ENCODE data around the gene KIF26B.

KIF26B gene

DNA sequence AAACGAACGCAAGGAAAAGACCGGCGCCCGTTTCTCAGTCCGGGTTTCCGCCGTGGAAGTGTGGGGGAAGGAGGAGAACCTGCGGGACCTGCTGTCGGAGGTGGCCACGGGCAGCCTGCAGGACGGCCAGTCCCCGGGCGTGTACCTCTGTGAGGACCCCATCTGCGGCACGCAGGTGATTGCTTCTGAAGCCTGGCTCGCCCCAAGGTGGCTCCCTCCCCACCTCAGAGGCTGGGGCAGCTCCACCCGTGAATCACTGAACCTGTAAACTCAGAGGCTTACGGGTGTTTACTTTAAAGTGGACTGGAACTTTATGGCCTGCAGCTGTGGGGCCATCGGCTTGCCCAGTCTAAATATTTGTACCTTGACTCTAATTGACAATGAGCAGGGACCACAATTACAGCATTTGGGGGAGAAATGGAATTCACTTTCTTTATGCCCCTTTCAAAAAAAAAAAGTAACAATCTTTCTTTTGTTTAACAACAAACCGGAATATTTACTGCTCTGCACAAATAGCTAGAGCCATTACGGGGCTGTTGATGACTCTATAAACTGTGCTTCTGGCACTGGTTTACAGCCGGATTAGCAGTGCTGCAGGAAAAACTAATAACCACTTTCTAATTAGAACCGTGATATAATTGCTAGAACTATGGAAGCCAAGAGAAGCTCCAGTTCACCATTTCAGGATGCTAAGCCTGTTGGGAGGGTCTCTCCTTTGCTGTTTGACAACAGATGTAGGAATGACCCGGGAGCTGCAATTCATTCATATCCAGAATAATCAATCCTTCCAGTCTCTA, 454.8 kb downstream of the KIF26B start:
- no peak for DNase-seq

DNA sequence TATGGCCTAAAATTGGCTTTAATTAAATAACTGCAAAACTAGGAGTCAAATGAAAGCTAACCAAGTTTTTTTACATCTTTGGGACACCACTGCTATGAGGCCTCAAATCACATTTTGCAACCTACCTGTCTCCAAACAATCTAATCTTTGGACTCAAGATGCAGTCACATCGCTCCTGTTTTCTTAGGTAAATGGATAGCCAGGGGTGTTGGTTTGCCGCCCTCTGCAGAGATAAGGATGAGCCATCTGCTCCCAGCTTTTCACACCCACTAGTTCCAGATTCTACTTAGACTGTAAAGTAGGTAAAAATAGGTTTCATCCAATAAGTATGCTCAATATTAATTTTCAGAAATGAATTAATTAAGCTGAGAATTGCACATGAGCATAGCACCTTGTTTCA, 456.5 kb downstream of the KIF26B start:
- DNase-seq = no peak

DNA sequence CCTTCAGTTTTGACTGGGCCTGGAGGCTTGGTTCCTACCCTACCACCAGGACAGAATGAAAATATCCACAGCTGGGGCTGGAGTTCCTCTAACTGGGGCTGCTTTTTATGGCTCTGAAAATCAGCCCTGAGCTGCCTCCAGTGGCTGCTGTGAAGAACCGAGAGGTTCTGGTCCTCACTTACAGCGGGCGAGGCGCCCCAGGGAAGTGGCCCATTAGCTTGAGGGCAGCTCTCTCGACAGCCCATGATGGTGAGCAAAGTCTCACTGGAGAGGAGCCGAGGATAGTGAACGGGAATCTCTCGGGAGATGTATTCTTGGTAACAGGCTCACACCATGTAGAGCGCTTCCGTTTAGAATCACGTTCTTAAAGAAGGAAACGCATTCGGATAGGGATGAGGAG, 459.7 kb downstream of the KIF26B start:
- DNase-seq = no peak

DNA sequence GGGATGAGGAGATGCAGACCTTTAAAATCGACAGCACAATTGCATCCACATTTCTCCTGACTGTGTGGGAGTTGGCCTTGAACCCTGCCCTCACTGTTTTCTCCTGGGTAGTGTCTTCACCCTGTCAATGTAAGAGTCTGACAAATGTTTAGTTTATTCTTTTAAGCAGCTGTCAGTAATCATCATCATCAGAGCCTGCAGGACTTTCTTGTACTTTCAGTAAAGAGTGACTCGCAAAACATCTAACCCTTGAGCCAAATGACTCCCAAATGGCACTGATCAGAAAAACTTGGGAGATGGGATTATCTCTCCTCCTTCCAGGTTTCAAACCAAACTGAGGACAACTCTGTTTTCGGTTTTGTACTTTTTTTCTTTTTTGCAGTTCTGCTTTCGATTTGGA, 460.2 kb downstream of the KIF26B start:
- DNase-seq = no peak

DNA sequence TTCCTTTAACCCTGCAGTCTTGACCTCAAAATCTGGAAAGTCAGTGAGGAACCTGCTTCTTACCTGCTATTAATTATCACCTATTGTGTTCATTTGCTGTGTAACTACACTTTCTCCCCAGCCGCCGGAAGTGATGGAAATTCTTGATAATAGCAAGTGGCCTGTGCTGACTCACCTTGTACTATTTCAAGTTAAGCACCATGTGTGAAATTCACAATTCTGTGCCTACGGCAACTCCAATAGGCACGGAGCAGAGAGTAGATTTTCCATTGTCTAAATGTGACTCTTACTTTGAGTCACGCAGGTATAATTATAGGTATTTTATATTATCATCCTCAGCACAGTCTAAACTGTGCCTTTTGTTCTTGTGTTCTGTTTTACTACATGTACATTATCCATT, 466.8 kb downstream of the KIF26B start:
- no peak for DNase-seq

DNA sequence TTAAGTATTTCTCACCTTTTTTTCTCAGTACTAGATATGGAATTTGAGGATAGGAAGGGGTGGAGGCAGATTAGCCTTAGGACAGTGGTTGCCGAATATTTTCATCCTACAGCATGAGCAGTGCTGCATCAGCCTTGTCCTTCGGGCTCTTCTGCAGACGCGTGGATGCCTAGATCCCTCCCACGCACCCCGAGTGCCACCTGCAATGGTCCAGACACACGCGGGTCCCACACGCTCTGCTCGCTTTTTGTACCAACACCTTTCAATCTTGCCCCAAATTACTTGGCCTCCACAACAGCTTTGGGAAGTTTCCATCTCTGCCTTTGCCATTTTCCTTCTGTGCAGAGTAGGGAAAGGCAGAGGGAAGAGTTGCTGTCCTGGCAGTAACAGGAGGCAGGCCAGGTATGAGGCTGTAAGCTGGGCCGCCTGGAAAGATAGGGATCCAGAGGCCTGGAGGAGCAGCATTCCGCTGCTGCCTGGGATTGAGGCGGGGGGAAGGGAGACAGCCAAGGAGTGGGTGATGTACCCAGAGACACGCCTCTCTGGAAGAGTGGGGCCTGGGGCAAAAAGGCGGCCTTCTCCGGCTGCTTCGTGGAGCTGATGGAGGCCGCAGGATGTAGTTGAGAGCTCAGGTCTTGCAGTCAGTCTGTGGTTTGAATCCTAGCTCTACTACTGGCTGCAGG, 467.7 kb downstream of the KIF26B start:
- DNase-seq = no peak

DNA sequence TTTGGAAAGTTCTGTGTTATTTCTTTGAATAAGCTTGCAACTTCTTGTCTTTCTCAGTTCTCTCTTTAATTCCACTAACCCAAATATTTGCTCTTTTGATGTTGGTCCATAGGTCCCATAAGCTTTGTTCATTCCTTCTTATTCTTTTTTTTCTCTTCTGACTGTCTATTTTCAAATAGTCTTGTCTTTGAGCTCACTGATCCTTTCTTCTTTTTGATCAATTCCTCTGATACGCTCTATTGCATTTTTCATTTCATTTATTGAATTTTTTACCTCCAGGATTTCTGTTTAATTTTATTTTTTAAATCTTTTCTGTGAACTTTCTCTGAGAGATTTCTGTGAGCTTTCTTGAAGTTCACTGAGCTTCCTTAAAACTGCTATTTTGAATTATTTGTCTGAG, 486.6 kb downstream of the KIF26B start:
- DNase-seq = no peak

DNA sequence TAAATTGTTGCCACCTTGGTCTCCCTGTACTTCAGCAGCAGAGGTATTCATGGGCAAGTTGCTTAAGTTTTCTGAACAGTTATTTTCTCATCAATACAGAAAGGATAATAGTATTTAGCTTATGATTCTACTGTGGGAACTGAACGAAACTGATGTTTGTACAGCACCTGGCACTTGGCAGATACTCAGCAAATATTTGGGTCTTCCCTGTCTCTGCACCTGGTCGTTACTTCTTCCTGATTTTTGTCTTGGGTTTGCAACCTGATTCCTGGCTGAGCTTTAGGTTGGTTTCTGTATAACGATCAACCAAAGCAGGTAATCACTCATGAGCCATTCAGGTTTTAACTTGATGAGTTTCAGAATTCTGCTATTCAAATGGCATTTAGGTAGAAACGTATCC, 490.6 kb downstream of the KIF26B start:
- DNase-seq = no peak

DNA sequence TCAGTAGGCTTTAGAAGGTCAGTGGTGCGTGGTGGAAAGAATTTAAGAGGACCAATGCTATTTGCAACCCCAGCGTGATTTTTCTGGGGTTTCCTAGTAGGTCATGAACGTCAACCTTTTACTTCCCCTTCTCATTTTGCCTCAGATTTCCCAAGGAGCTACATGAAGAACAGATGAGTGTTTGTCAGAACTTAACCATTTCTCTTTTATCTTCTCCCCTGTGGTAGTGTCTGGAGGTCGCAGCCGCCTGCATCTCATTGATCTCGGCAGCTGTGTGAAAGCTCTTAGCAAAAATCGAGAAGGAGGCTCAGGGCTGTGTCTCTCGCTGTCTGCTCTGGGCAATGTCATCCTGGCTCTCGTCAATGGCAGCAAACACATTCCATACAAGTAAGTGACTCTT, 491.1 kb downstream of the KIF26B start:
- DNase-seq = no peak

DNA sequence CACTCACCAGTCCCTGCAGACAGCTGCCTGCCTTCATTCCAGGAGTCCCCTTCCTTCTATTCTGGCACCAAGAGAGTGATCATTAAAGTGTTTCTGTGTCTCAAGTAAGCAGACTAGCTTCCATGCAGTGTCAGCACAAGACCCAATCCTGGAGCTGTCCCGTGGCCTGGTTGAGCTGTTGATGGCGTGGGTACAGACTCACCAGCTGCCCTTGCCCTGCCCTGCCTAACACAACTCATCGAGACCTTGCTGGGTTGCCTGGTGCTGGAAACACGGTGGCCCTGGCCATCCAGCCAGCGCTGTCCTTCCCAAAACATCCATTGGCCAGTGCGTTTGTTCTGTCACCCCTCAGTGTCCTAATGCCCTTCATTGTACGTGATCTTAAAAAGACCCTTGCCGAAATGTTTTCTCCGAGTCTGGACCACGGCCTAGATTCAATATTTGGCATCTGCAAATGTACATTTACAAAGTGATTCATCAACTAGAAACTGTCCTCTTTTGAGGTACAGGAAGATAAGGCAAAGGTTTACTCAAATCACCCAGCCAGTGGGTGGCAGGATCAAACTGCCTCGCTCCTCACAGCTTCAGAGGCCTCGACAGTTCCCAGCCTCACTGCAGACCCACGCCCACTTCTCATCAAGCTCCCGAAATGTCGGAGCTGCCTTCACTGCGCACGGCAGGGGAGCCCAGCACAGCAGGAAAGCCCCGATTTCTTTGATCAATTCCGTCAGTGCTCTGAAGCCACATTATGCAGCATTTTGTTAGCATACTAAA, 494.2 kb downstream of the KIF26B start:
- DNase-seq = no peak

DNA sequence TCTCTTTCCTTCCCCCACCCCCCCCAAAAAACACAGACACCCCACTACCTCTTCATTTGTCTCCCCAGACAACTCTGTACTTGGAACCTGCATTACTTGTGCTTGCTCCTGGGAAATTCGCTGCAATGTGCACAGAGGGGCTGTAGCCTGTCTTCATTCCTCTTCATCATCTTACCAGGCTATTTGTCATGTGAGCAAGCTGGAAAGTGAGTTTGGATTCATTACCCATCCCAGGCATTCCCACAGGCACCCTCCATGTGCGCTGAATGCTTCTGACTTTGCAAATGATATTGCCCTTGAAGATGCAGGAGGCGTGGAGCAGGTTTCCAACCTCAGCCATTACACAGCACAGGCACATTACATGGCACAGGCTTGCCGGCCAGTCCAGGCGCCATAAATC, 494.9 kb downstream of the KIF26B start:
- no peak for DNase-seq

DNA sequence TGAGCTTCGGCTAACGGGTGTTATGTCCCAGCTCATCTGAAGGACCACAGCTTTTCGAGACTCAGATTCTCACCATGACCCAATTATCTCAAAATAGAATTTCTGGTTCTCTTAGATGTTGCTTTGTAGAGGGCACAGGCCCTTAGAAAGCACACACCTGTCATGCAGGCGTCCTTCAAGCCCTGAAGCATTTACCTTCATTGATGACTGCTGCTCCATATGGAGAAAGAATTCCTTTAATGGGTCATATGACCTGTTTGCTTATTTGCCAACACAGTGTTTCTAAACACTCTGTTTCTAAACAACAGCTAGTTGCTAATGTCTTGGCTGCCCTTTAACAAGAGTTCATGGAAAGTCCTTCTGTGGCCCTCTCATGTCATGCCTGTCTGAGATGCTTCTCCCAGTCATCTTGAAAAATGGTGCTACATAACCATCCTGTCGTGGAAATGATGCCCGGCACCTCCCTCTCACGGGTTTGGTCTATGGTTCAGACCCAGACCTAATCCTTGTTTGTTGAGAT, 495.7 kb downstream of the KIF26B start:
- DNase-seq = no peak

DNA sequence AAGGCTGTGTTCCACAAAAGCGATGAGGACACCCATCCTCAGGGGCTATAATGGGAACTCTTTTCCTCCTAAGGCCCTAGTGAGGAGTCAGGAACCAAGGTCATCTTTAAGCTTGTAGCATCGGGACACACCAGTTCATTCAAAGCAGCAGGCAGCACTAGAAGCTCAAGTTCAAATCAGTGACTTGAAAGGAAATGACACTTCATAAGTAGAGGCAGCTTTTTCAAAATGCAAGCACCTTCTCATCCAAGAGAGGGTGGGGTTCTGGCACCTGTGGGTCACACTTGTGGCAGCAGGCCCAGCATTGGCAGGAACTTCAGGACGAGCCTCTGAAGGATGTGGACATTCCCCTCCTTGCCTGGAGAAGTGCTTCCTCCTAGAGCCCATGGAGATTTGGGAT, 496.3 kb downstream of the KIF26B start:
- DNase-seq = no peak

DNA sequence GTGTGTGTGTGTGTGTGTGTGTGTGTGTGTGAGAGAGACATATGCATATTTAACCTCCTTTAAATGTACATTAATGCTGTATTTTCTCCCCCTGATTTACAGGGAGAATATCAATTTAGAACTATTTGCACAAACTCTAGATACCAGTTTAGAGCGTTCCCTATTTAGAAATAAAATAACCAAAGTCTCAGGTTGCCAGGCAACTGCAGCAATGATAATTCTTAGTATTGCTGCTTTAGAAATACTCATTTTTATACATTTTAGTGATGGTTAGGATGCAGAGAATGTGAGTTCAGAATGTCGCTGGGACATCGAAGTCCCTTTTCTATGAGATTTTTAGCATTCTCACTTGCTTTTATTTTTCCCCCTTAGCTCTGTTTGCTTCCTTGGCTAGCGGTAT, 497.3 kb downstream of the KIF26B start:
- no peak for DNase-seq

DNA sequence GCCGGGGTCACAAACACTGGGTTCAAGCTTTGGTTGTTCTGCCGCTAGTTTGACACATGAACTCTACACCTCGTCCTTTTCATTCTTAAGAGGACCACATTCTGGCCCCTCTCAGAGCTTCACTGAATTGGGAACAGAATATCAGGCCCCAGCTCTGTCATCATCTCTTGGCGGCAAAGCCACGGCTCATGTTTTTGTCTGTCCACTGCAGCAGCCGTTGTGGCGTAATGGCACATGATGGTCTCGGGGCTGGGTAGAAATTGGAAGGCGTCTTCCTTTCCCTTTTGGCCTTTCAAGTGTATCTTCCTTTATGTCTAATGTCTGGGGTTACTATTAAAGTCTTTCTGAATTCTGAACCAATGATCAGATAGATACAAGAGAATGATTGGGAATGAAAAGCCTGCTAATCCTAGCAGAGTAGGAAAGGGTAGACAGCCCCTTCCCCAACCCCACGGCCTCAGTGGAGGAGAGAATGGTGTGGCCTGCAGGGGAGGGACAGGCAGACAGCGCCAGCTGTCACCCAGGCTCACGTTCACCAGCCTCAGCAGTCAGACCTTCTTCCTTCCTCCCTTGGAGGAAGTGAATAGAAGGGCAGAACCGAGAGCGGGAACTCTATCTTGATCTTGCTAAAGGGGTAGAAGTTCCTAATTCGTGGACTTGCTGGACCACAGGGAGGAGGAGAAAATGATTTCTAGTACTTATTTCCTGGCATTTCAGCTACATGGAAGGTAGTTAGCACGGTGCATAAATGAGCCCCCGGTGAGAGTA, 498.1 kb downstream of the KIF26B start:
- DNase-seq = no peak

DNA sequence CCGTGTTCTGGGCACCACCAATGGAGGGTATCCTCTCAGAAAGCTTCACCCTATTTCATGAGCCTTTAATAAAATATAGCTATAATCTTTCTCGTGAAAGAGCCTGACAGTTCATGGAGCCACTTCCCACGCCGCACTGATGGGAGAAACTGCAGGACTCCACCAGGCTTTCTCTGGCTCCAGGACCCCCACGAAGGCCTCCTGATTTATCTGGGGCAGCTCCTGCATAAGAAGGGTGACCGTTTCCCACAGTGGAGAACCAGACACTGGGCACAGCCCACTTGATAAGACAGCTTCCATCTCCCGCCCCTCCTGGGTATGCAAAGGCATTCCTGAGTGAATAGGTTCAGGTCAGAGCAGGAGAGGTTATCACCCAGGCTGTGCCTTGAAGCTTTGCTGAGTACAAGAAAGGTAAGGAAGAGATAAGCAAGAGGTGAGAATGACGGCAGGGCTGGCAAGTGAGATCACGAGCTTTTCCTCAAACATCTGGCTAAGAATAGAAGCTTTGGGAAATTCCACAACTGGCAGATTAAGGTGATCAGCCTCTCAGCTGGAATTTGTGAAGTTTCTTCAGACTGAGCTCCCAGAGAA, 499.8 kb downstream of the KIF26B start:
- no peak for DNase-seq

DNA sequence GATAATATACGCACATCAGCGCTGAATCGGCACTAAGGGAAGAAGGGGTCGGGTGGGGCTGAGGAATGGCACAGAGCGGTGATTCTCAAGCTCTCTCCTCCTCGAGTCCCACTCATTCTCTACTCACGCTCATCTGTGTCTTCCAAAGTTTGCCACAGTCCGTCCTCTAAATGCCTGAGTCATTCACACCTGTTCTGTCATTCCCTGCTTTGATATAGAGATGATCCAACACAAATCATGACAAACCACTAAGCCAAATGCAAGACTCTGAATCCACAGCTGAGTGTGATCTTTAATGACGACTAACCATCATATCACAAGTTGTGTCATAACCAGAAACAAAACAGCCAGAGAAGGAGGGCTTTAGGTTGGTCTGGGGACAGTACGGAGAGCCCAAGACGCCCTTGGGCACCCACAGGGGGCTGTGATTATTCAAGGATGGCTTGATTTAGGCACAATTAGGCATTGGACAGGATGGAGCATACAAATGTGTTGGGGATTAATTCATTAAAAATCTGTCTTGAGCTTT, 501.5 kb downstream of the KIF26B start:
- no peak for DNase-seq

DNA sequence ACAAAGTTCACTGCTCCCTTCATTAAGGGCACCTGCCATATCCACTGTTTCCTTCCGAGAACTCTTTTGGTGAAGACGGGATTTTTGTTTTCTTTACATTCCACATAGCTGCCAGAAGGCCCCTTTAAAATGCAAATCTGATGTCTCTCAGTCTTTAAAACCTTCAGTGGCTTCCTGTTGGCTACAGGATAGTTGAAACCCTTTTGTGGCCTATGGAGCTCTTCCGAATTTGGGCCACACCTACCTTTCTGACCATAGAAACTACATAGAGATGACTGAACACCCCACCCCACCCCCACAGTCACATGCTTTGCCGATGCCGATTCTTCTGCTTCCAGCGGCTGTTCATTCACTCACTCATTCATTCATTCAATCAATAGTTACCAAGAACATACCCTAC, 502.6 kb downstream of the KIF26B start:
- no peak for DNase-seq

DNA sequence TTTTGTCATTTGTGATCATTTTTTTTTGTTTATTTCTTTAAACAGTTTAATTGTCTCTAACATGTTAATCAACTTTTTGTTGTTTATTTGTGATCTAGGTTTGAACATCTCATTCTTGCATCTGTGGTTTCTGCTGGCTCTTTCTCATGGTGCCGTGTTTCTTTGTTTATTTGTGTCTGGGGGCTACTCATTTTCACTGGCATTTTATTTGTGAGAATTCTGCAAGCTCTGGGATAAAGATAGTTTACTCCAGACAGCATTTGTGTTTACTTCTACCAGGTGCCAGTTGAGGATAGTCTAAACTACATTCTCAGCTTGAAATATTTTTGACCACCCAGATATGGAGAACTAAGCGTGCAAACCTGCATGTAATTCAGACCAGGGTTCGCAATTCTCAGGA, 508.6 kb downstream of the KIF26B start:
- no peak for DNase-seq

DNA sequence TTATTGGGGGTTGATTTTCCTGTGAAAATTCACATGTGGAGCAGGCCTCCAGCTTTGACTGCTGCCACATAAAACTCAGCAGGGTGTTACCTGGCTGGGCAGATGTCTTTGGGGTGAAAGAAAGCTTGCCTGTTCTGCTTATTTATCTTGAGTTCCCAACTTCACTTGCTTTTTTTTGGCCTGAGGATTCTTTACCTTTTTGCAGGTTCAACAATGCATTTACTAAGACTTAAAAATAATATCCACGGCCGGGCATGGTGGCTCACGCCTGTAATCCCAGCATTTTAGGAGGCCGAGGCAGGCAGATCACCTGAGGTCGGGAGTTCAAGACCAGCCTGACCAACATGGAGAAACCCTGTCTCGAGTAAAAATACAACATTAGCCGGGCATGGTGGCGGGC, 509.1 kb downstream of the KIF26B start:
- DNase-seq = no peak

DNA sequence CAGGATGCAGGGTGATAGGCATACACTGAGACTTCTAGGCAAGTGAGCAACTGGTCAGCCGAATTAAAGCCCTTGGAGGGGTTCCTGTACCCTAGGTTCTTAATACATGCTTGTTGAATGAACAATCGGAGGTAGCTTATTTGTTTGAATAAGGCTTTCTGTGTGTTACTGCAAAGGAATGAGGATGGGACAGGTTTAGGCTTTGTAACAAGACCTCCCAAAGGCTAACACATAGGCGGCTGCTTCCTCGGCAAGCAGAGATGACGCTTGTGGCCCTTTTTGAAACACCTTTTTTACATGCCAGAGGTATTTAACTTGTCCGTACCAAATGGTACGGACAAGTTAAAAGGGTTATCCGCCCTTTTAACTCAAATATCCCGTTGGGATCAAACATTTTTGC, 511.6 kb downstream of the KIF26B start:
- no peak for DNase-seq

DNA sequence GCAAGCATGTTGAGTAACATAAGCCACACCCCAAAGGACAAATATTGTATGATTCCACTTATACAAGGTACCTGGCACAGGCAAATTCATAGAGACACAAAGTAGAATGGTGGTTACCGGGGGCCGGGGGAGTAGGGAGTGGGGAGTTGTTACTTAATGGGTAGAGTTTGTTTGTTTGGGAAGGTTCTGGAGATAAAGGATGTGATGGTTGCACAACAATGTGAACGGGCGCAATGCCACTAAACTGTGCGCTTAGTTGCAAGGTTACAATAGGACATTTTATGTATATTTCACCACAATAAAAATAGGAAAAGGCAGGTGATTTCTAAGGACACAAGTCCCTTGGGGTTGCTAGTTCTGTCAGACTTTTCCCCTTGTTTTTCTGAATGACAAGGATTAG, 516.6 kb downstream of the KIF26B start:
- no peak for DNase-seq
